ENCODE data around the gene LRCOL1.

GRCh38 chr12:132630672-132631071, 20.3 kb upstream of the LRCOL1 start:
- TF ChIP-seq CTCF (IDR thresholded peaks at IDR 0.05; ENCODE audit: low read depth, low read length, poor library complexity, severe bottlenecking) (no peak), EZH2phosphoT487 (IDR thresholded peaks at IDR 0.05; ENCODE audit: borderline replicate concordance, low read length) (no peak)

All from DOHH2 (cell line).